Ectodermal cell (in vitro differentiated cells): ENCODE measurements around the gene PCNT.

Experiments used
- H3K27ac ChIP-seq: 2 replicates; pipeline ENCODE4 v1.7.0; 2013; ENCODE audit warnings: mild to moderate bottlenecking, low read depth, low read length; ENCODE audit not compliant: insufficient read depth, poor library complexity, severe bottlenecking
- H3K27me3 ChIP-seq: 2 replicates; pipeline ENCODE4 v1.7.0; 2013; ENCODE audit warnings: mild to moderate bottlenecking, low read length; ENCODE audit not compliant: insufficient read depth, control insufficient read depth, poor library complexity, severe bottlenecking
- H3K36me3 ChIP-seq: one replicate; pipeline ENCODE4 v1.7.0; 2013; ENCODE audit warnings: low read length; ENCODE audit not compliant: control insufficient read depth, insufficient read depth
- H3K4me1 ChIP-seq: one replicate; pipeline ENCODE4 v1.7.0; 2013; ENCODE audit warnings: low read length; ENCODE audit not compliant: control insufficient read depth, insufficient read depth
- H3K4me3 ChIP-seq: 2 replicates; pipeline ENCODE4 v1.7.0; 2013; ENCODE audit warnings: low read depth, low read length, control low read depth; ENCODE audit not compliant: insufficient read depth
- H3K9me3 ChIP-seq: 2 replicates; pipeline ENCODE4 v1.7.0; 2013; ENCODE audit warnings: mild to moderate bottlenecking, low read length, moderate library complexity; ENCODE audit not compliant: control insufficient read depth
- WGBS, 2 experiments: methylation state at CpG; one replicate each; pipeline ENCODE4 v1.1.7; 2013; ENCODE audit warnings: missing lambda C conversion rate in 2 of 2; 5-methylcytosine and 5-hydroxymethylcytosine counted together

PCNT gene

DNA sequence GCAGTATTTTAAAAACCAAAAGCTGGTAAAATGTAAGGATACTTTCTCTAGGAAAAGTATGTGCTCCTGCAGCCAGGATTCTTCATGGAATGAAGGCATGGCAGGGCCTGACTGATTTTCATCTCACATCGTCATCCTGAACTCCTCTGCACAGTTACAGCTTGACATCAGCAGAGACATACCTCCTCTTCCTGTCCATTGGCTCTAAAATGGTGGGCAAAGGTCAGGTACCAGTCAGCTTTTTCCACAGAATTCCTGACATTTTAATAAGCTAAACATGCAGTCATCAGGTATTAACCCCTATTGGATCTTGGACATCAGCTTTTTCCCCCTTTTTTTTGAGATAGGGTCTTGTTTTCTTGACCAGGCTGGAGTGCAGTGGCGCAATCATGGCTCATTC lies 5.8 kb downstream of the PCNT start:
- H3K36me3 ChIP-seq: peaks cover 10% of the 10 kb centered on the region
- no peaks in the 10 kb centered on the region for H3K9me3 ChIP-seq
- WGBS, 2 experiments: 93 to 95% methylated on average over 2 of the region's 2 CpGs
- H3K4me1 ChIP-seq: no peaks in the 10 kb centered on the region
- no peak overlapping the region for H3K4me3 ChIP-seq
- no peaks in the 10 kb centered on the region for H3K27me3 ChIP-seq
- H3K27ac ChIP-seq: no peak overlapping the region

DNA sequence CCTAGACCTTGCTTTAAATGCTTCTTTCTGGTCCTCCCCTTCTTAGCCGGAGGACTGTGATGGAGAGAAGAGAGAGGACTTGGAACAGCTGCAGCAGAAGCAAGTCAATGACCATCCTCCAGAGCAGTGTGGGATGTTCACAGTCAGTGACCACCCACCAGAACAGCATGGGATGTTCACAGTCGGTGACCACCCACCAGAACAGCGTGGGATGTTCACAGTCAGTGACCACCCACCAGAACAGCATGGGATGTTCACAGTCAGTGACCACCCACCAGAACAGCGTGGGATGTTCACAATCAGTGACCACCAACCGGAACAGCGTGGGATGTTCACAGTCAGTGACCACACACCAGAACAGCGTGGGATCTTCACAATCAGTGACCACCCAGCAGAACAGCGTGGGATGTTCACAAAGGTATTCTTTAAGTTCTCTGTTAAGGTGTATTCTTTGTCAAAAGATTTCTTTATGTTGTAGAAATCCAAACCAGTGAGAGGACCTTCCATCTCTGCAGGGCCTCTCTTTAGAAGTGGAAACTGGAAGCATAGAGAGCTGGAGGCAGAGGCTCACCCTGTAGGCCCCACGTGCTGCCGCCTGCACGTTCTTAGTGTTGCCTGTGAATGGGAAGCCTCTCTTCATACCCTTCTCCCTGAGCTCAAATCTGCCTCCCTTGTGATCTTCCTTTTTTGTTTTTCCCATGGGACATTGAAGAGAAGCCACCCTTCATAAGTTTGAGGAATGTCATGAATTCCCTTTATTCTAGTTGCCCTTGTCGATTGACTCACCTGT lies 10.6 kb downstream of the PCNT start:
- Histone ChIP-seq H3K36me3 (peaks cover 10% of the 10 kb centered on the region), H3K27ac (no peak overlapping the region), H3K4me1 (no peaks in the 10 kb centered on the region), H3K9me3 (no peaks in the 10 kb centered on the region), H3K27me3 (no peaks in the 10 kb centered on the region), H3K4me3 (no peak overlapping the region)
- 91 to 95% methylated on average over 12 of the region's 12 CpGs for WGBS, 2 experiments

DNA sequence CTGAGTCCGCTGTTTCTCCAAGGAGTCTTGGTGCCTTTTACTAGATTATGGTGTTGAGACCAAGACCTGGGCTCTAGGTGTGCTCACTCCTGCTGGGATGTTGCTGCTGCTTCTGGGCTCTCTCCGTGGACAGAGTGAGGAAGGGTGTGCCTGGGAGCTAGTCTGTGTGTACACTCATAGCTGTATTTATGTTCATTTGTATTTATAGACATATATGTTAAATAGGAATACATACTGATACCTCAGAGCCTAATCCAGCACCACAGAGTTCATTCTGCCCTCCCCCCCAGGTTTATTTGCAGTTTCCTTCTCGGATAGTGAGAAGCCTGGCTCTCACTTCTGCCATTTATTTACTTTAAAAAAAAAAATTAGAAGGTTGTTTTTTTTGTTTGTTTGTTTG lies 12.6 kb downstream of the PCNT start:
- Histone ChIP-seq H3K36me3 (peaks cover 18% of the 10 kb centered on the region), H3K27ac (no peak overlapping the region), H3K9me3 (no peaks in the 10 kb centered on the region), H3K4me1 (no peaks in the 10 kb centered on the region), H3K27me3 (no peaks in the 10 kb centered on the region), H3K4me3 (no peak overlapping the region)
- WGBS, 2 experiments: 91 to 99% methylated on average over 2 of the region's 3 CpGs

DNA sequence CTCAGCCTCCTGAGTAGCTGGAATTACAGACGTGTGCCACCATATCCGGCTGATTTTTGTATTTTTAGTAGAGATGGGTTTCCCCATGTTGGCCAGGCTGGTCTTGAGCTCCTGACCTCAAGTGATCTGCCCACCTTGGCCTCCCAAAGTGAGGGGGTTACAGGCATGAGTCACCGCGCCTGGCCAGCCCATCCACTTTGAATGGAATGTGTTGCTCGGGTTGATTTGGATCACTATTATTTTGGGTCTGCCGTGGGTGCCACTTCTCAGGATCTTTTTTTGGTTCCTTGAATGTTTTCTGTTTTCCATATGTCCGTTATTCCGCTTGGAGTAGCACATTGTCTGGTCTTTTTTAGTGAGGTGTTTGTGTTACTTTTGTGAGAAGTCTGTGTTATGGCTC lies 17.0 kb downstream of the PCNT start:
- Histone ChIP-seq H3K36me3 (peaks cover 21% of the 10 kb centered on the region), H3K9me3 (no peaks in the 10 kb centered on the region), H3K4me3 (no peak overlapping the region), H3K27me3 (no peaks in the 10 kb centered on the region), H3K27ac (no peak overlapping the region), H3K4me1 (no peaks in the 10 kb centered on the region)
- WGBS, 2 experiments: 93% methylated on average over 8 of the region's 8 CpGs

DNA sequence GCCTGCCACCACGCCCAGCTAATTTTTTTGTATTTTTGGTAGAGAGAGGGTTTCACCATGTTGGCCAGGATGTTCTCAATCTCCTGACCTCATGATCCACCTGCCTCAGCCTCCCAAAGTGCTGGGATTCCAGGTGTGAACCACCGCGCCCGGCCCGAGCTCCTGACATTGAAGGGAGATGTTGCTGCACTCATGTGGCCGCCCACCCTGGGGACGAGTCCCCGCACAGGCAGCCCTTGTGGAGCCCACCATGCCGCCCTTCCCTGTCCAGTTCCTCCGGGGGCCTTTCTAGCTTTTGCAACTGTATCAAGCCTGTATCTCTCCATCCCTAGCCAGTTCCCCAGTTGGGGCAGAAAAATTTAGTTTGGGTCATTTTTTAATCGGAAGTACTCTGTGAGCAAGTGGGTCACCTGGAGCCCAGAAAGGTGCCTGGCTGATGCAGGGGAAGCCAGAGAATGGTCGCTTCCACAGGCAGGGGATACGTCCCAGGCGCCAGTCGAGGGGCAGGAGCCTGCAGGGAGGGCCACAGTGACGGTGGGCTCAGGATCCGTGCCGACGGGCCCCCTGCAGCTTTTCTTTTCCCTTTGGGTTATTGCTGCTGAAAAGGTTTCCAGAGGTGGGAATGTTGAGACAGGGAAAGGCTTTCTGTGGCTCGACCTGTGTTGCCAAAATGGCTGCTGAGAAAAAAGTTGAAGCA lies 20.4 kb downstream of the PCNT start:
- 93% methylated on average over 20 of the region's 20 CpGs for WGBS, 2 experiments
- H3K27me3 ChIP-seq: no peaks in the 10 kb centered on the region
- no peaks in the 10 kb centered on the region for H3K9me3 ChIP-seq
- no peak overlapping the region for H3K4me3 ChIP-seq
- peaks cover 22% of the 10 kb centered on the region for H3K36me3 ChIP-seq
- no peak overlapping the region for H3K27ac ChIP-seq
- H3K4me1 ChIP-seq: no peaks in the 10 kb centered on the region

DNA sequence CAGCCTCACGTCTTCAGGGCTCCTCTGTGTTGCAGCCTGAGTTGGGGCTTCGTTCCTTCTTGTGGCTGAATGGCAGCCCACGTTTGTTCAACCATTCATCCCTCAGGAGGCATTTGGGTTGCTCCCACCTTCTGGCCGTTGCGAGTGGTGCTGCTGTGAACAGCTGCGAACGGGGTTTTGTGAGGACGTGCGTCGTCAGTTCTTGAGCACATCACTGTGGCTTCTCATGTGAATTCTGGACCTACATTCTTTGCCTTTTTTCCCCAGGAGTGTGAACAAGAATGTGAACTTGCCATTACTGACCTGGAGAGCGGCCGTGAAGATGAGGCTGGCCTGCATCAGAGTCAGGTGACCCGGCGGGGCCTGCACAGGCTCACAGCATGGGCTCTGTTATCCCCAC lies 21.9 kb downstream of the PCNT start:
- Histone ChIP-seq H3K4me1 (no peaks in the 10 kb centered on the region), H3K9me3 (no peaks in the 10 kb centered on the region), H3K27me3 (no peaks in the 10 kb centered on the region), H3K27ac (no peak overlapping the region), H3K36me3 (peaks cover 22% of the 10 kb centered on the region), H3K4me3 (no peak overlapping the region)
- WGBS, 2 experiments: 92 to 94% methylated on average over 14 of the region's 14 CpGs

DNA sequence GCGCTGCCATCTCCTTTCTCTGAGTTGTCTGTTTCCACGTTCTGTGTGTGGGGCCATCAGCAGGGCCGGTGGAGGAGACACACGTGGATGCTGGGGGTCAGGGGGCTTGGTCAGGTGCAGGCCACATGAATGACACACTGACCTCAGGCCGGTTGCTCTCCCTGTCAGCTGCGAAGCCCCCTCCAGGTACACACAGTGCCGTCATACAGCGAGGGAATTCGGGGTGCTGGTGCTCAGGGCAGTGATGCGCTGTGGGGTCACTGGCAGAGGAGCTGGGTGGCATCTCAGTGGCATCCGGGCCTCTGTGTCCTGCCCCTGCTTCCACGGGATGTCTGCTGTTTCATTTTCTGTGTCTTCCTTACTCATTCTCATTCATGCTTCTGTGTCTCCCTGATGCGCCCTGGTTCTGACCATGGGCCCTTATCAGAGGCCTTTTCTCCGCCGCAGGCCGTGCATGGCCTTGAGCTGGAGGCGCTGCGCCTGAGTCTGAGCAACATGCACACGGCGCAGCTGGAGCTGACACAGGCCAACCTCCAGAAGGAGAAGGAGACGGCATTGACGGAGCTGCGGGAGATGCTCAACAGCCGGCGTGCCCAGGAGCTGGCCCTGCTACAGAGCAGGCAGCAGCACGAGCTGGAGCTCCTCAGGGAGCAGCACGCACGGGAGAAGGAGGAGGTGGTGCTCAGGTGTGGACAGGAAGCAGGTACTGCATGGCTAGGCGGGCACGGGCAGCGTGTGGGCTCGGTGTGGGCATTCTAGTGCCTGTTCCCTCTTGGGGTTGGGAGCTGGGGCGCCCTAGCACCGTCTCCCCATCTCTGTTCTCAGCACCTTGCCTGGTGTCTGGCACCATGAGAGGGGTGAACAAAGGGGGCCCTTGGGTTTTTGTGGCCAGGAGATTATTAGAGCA lies 22.6 kb downstream of the PCNT start:
- WGBS, 2 experiments: 96 to 97% methylated on average over 34 of the region's 34 CpGs
- Histone ChIP-seq H3K9me3 (no peaks in the 10 kb centered on the region), H3K27me3 (no peaks in the 10 kb centered on the region), H3K27ac (no peak overlapping the region), H3K36me3 (peaks cover 22% of the 10 kb centered on the region), H3K4me1 (no peaks in the 10 kb centered on the region), H3K4me3 (no peak overlapping the region)

DNA sequence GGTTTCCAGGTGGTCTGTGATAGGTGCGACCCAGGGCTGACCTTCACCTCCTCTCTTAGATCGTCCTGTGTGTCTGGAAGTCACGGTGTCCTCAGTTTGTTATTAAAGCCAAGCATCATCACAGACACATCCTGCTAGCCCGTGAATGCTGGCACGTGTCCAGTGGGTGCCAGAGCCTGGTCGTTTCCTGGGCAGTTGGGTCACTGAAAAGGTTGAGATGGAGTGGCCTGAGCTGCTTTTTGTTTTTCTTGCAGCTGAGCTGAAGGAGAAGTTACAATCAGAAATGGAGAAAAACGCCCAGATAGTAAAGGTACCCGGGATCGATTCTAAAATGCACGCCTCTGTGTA lies 23.2 kb downstream of the PCNT start:
- Histone ChIP-seq H3K9me3 (no peaks in the 10 kb centered on the region), H3K36me3 (peaks cover 22% of the 10 kb centered on the region), H3K4me3 (no peak overlapping the region), H3K27me3 (no peaks in the 10 kb centered on the region), H3K4me1 (no peaks in the 10 kb centered on the region), H3K27ac (no peak overlapping the region)
- 94% methylated on average over 10 of the region's 10 CpGs for WGBS, 2 experiments

DNA sequence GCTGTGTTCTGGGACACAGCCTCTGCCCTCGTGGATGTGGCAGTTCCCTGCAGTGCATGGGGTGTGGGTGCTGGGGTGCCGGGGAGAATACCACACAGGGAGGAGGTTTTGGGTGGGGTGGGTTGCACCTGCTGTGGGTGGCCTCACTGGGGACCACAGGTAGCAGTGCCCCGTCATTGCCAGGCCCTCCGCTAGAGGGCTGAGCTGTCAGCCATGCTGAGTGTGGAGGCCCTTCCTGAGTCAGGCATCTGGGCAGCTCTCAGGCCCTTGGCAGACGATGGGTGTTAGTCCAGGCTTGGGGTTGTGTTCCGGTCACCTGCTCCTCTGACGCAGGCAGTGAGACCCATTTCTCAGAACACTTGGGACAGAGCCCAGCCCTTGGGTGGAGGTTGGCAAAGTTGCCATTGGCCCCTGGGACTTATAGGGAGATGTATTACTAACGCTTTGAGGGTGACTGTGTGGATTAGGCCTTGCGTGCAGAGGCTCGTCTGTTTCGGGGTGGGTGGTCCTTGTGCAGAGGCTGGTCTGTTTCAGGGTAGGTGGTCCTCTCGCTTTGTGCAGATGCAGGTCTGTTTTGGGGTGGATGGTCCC lies 23.9 kb downstream of the PCNT start:
- Histone ChIP-seq H3K27ac (no peak overlapping the region), H3K36me3 (peaks cover 22% of the 10 kb centered on the region), H3K4me1 (no peaks in the 10 kb centered on the region), H3K27me3 (no peaks in the 10 kb centered on the region), H3K4me3 (no peak overlapping the region), H3K9me3 (no peaks in the 10 kb centered on the region)
- 93 to 94% methylated on average over 12 of the region's 12 CpGs for WGBS, 2 experiments
